Testis (tissue), 2 donors: ENCODE data around the gene HHATL.

ENCODE experiments used
- POLR2A ChIP-seq: fragments of 450-650 bp; IDR thresholded peaks from one replicate; pipeline ENCODE4 v1.6.1; 2017; ENCODE audit warnings: antibody characterized with exemption, mild to moderate bottlenecking, moderate library complexity
- TF ChIP-seq, protein P1 (sequence below), 3 experiments: fragments of 450-650 bp in 2 of 3; fragments of 200-600 bp in 1 of 3; sonication (generic) in 1 of 3; IDR thresholded peaks; one replicate each; pipeline ENCODE4 v1.5.1; 2016 to 2019; ENCODE audit warnings: antibody characterized with exemption in 3 of 3, mild to moderate bottlenecking in 2 of 3, moderate library complexity in 1 of 3

DNA sequence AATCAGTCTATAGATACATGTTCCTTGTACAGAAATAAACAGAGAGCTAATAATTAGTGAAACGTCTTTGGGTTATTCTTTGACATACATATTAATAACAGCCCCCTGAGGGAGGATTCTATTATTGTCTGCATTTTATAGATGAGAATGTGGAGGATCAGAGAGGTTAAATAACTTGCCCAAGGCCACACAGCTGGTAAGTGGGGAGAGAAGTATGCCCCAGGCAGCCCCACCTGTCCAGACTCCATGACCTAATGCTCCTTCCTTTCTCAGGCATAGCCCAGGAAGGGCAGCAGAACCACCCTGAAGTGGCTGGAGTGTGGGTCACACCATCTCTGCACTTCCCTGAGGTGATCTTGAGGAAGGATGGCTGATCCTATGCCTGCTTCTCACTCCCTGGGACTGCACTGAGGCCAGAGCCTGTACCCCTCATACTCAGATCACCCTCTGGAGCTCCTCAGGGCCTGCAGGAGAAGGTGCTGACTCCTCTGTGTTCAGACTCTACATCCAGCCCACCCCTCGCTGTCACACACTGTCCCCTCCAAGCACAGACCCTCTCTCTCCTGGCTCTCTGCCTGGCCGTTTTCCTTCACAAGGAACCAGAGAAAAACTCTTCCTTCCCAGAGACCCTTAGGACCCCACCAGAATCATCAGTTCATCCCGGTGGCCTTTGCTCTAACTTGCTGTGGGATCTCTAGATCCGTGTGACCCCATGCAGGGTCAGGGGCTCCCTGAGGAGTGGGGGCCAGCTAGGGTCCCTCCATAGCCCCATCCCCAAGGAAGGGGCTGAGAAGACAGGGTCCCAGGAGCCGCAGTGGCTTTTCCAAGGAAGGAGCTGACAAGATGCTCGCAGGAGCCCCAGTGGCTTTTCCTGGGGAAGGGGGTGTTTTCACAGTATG is 4.4 kb upstream of the HHATL start:
- TF ChIP-seq, protein P1, sequence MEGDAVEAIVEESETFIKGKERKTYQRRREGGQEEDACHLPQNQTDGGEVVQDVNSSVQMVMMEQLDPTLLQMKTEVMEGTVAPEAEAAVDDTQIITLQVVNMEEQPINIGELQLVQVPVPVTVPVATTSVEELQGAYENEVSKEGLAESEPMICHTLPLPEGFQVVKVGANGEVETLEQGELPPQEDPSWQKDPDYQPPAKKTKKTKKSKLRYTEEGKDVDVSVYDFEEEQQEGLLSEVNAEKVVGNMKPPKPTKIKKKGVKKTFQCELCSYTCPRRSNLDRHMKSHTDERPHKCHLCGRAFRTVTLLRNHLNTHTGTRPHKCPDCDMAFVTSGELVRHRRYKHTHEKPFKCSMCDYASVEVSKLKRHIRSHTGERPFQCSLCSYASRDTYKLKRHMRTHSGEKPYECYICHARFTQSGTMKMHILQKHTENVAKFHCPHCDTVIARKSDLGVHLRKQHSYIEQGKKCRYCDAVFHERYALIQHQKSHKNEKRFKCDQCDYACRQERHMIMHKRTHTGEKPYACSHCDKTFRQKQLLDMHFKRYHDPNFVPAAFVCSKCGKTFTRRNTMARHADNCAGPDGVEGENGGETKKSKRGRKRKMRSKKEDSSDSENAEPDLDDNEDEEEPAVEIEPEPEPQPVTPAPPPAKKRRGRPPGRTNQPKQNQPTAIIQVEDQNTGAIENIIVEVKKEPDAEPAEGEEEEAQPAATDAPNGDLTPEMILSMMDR (IDR thresholded peaks at IDR 0.05), result no peak
- no peak for TF ChIP-seq POLR2A
